Thyroid gland (tissue), 4 donors: ENCODE data around the gene KCNIP4. TPM values are rescaled to one million over a fixed set of nuclear protein-coding genes. Genes with fewer than 3 reads are reported as not detected.

Experiments
- DNase-seq, 2 donors: peaks; one replicate each; pipeline ENCODE4 v3.0.0-alpha.2; 2019
- H3K27ac ChIP-seq, 3 donors: fragments of 200-600 bp; sonication (generic); 1 replicate in 2 of 3; 2 replicates in 1 of 3; pipeline ENCODE4 v1.5.1; 2016 to 2019; ENCODE audit warnings: mild to moderate bottlenecking in 1 of 3, moderate library complexity in 1 of 3
- H3K27me3 ChIP-seq: fragments of 200-600 bp; sonication (generic); one replicate; pipeline ENCODE4 v1.5.1; 2019
- H3K36me3 ChIP-seq, 2 donors: fragments of 200-600 bp; sonication (generic); one replicate each; pipeline ENCODE4 v1.5.1; 2016 to 2019
- H3K4me1 ChIP-seq, 2 donors: fragments of 200-600 bp; sonication (generic); one replicate each; pipeline ENCODE4 v1.5.1; 2017 to 2019
- H3K4me3 ChIP-seq, 3 donors: fragments of 200-600 bp; sonication (generic); replicated peaks in 1 of 3; 1 replicate in 2 of 3; 2 replicates in 1 of 3; pipeline ENCODE4 v1.5.1; 2016; ENCODE audit warnings: mild to moderate bottlenecking in 1 of 3
- H3K9me3 ChIP-seq: fragments of 200-600 bp; sonication (generic); one replicate; pipeline ENCODE4 v1.5.1; 2017
- CTCF ChIP-seq, 6 experiments: fragments of 200-600 bp in 3 of 6; fragments of 450-650 bp in 3 of 6; sonication (generic) in 3 of 6; IDR thresholded peaks; one replicate each; pipeline ENCODE4 v1.5.1; 2016 to 2019; ENCODE audit warnings: antibody characterized with exemption in 6 of 6, mild to moderate bottlenecking in 2 of 6, inconsistent platforms in 1 of 6, moderate library complexity in 1 of 6
- POLR2A ChIP-seq, 2 donors: fragments of 450-650 bp; IDR thresholded peaks; one replicate each; pipeline ENCODE4 v1.6.1; 2017; ENCODE audit warnings: antibody characterized with exemption in 2 of 2, mild to moderate bottlenecking in 2 of 2, moderate library complexity in 1 of 2
- WGBS, 2 donors: methylation state at CpG; one replicate each; pipeline ENCODE4 v1.1.5; 2017; 5-methylcytosine and 5-hydroxymethylcytosine counted together
- intact Hi-C: fragments of 100-400 bp; cut with DNase I; formaldehyde crosslinking; loops from one replicate; pipeline ENCODE4 v1.15.1; 2023
- total RNA-seq, 4 donors: library from RNA; depleted of rRNA; stranded (reverse); fragments of >200 nt; gene quantifications; one replicate each; pipeline ENCODE4 v1.2.3, GENCODE V29; 2016

Gene KCNIP4
- total RNA-seq, 4 donors from 2014 or later, result 2.0 to 6.6 (median 4.4) TPM

- Histone ChIP-seq H3K4me1 (no peaks in the 10 kb centered on the region), H3K4me3 (no peak overlapping the region)
These were observed 198.6 kb downstream of the KCNIP4 start for GRCh38 chr4:21749924-21750323.

GRCh38 chr4:21749412-21749811 is 199.2 kb downstream of the KCNIP4 start:
- intact Hi-C loops, result no loop called here
- H3K36me3 ChIP-seq, result no peaks in the 10 kb centered on the region
- WGBS, 2 donors, result 89 to 94% methylated on average over 4 of the region's 4 CpGs
- TF ChIP-seq CTCF (IDR thresholded peaks at IDR 0.05), result no peak
- TF ChIP-seq POLR2A (IDR thresholded peaks at IDR 0.05), result no peak
- H3K27ac ChIP-seq, result no peak overlapping the region
- DNase-seq, result no peak
- no peaks in the 10 kb centered on the region for H3K4me1 ChIP-seq
- H3K9me3 ChIP-seq, result no peaks in the 10 kb centered on the region
- no peak overlapping the region for H3K4me3 ChIP-seq
- H3K27me3 ChIP-seq, result no peaks in the 10 kb centered on the region

More at GRCh38 chr4:21749924-21750323, 198.6 kb downstream of the KCNIP4 start:
- H3K27ac ChIP-seq, result no peak overlapping the region
- WGBS, 2 donors, result 90 to 96% methylated on average over 3 of the region's 3 CpGs
- H3K36me3 ChIP-seq, result no peaks in the 10 kb centered on the region
- TF ChIP-seq CTCF (IDR thresholded peaks at IDR 0.05), result no peak
- no peak for TF ChIP-seq POLR2A (IDR thresholded peaks at IDR 0.05)
- no peak for DNase-seq
- intact Hi-C loops, result no loop called here
- no peaks in the 10 kb centered on the region for H3K9me3 ChIP-seq
- no peaks in the 10 kb centered on the region for H3K27me3 ChIP-seq

GRCh38 chr4:21744046-21744445 is 204.5 kb downstream of the KCNIP4 start:
- H3K4me3 ChIP-seq, result no peak overlapping the region
- intact Hi-C loops, result no loop called here
- DNase-seq, result no peak
- no peak for TF ChIP-seq POLR2A (IDR thresholded peaks at IDR 0.05)
- H3K27me3 ChIP-seq, result no peaks in the 10 kb centered on the region
- no peak overlapping the region for H3K27ac ChIP-seq
- H3K36me3 ChIP-seq, result no peaks in the 10 kb centered on the region
- H3K9me3 ChIP-seq, result no peaks in the 10 kb centered on the region
- peaks cover 0 to 5% of the 10 kb centered on the region in 2 donors for H3K4me1 ChIP-seq

GRCh38 chr4:21742326-21742725 is 206.2 kb downstream of the KCNIP4 start:
- intact Hi-C loops, result no loop called here
- 90 to 95% methylated on average over 2 of the region's 2 CpGs for WGBS, 2 donors

GRCh38 chr4:21738821-21739220 is 209.8 kb downstream of the KCNIP4 start:
- H3K4me3 ChIP-seq, result no peak overlapping the region

More at GRCh38 chr4:21742326-21742725, 206.2 kb downstream of the KCNIP4 start:
- Histone ChIP-seq H3K4me3 (no peak overlapping the region), H3K4me1 (peaks cover 0 to 5% of the 10 kb centered on the region in 2 donors), H3K9me3 (no peaks in the 10 kb centered on the region), H3K36me3 (no peaks in the 10 kb centered on the region), H3K27me3 (no peaks in the 10 kb centered on the region), H3K27ac (no peak overlapping the region)
- no peak for DNase-seq
- TF ChIP-seq CTCF (IDR thresholded peaks at IDR 0.05) (no peak), POLR2A (IDR thresholded peaks at IDR 0.05) (no peak)

More at GRCh38 chr4:21738821-21739220, 209.8 kb downstream of the KCNIP4 start:
- intact Hi-C loops, result no loop called here
- DNase-seq, result no peak
- no peak for TF ChIP-seq POLR2A (IDR thresholded peaks at IDR 0.05)
- TF ChIP-seq CTCF (IDR thresholded peaks at IDR 0.05), result no peak
- Histone ChIP-seq H3K36me3 (no peaks in the 10 kb centered on the region), H3K4me1 (peaks cover 0 to 5% of the 10 kb centered on the region in 2 donors), H3K27ac (no peak overlapping the region), H3K27me3 (no peaks in the 10 kb centered on the region), H3K9me3 (no peaks in the 10 kb centered on the region)
- 91% methylated on average over 4 of the region's 4 CpGs for WGBS, 2 donors
